MM.1S (cell line): ENCODE results near the gene SMIM43.

Experiments used
- DNase-seq: peaks from one replicate; pipeline ENCODE4 v3.0.0-alpha.2; 2015
- H2AFZ ChIP-seq: fragments of 300-600 bp; sonication (generic); 2 replicates; pipeline ENCODE4 v1.6.0; 2016; ENCODE audit warnings: antibody characterized with exemption, low read length
- H3F3A ChIP-seq: fragments of 300-600 bp; sonication (generic); 2 replicates; pipeline ENCODE4 v1.6.1; 2016; ENCODE audit warnings: mild to moderate bottlenecking, antibody characterized with exemption, low read length, moderate library complexity, mixed read lengths; ENCODE audit not compliant: insufficient read depth
- H3K27ac ChIP-seq: fragments of 300-600 bp; sonication (generic); 2 replicates; pipeline ENCODE4 v1.5.1; 2016; ENCODE audit warnings: mild to moderate bottlenecking, low read length
- H3K27me3 ChIP-seq: fragments of 300-600 bp; sonication (generic); replicated peaks from 2 replicates; pipeline ENCODE4 v1.6.0; 2016; ENCODE audit warnings: low read length; ENCODE audit not compliant: insufficient read depth
- H3K36me3 ChIP-seq: fragments of 300-600 bp; sonication (generic); replicated peaks from 2 replicates; pipeline ENCODE4 v1.6.1; 2016; ENCODE audit warnings: mild to moderate bottlenecking, low read length, mixed read lengths; ENCODE audit not compliant: insufficient read depth
- H3K4me1 ChIP-seq: fragments of 300-600 bp; sonication (generic); 2 replicates; pipeline ENCODE4 v1.6.1; 2016; ENCODE audit warnings: low read length, mixed read lengths
- H3K4me2 ChIP-seq: fragments of 300-600 bp; sonication (generic); 2 replicates; pipeline ENCODE4 v1.6.0; 2016; ENCODE audit warnings: low read depth, low read length
- H3K4me3 ChIP-seq: fragments of 300-600 bp; sonication (generic); 2 replicates; pipeline ENCODE4 v1.5.1; 2016; ENCODE audit warnings: low read length, mixed read lengths
- H3K79me2 ChIP-seq: fragments of 300-600 bp; sonication (generic); 2 replicates; pipeline ENCODE4 v1.6.1; 2016; ENCODE audit warnings: mixed run types, low read length, mixed read lengths
- H3K9ac ChIP-seq: fragments of 300-600 bp; sonication (generic); 2 replicates; pipeline ENCODE4 v1.6.1; 2016; ENCODE audit warnings: low read length, mixed read lengths
- H3K9me2 ChIP-seq: fragments of 300-600 bp; sonication (generic); replicated peaks from 2 replicates; pipeline ENCODE4 v1.6.1; 2016; ENCODE audit warnings: mild to moderate bottlenecking, low read length, mixed read lengths; ENCODE audit not compliant: insufficient read depth
- H3K9me3 ChIP-seq: fragments of 300-600 bp; sonication (generic); replicated peaks from 2 replicates; pipeline ENCODE4 v1.6.1; 2016; ENCODE audit warnings: mild to moderate bottlenecking, low read length, mixed read lengths; ENCODE audit not compliant: insufficient read depth
- H4K20me1 ChIP-seq: fragments of 300-600 bp; sonication (generic); 2 replicates; pipeline ENCODE4 v1.6.1; 2016; ENCODE audit warnings: mild to moderate bottlenecking, low read length, moderate library complexity, mixed read lengths; ENCODE audit not compliant: insufficient read depth
- CTCF ChIP-seq: fragments of 300-600 bp; sonication (generic); IDR thresholded peaks from 2 replicates; pipeline ENCODE4 v1.5.1; 2016; ENCODE audit warnings: antibody characterized with exemption, low read length, mixed read lengths
- EZH2 ChIP-seq: fragments of 300-600 bp; sonication (generic); optimal IDR thresholded peaks from 2 replicates; pipeline ENCODE3; 2017; ENCODE audit warnings: low read depth, mild to moderate bottlenecking, antibody characterized with exemption, low read length, mixed read lengths
- EZH2phosphoT487 ChIP-seq: fragments of 300-600 bp; sonication (generic); IDR thresholded peaks from 2 replicates; pipeline ENCODE4 v1.6.1; 2018; ENCODE audit warnings: antibody characterized with exemption, low read length

SMIM43 gene

GRCh38 chr4:121742794-121743193 lies 22.2 kb downstream of the SMIM43 start:
- Histone ChIP-seq H3K27me3 (no peaks in the 10 kb centered on the region), H3K9me3 (no peaks in the 10 kb centered on the region), H2AFZ (no peak overlapping the region), H3K9ac (no peak overlapping the region), H3K79me2 (no peaks in the 10 kb centered on the region), H3K4me2 (no peak overlapping the region), H4K20me1 (no peaks in the 10 kb centered on the region), H3K9me2 (no peaks in the 10 kb centered on the region), H3F3A (no peaks in the 10 kb centered on the region), H3K27ac (no peak overlapping the region), H3K4me3 (no peak overlapping the region), H3K4me1 (no peaks in the 10 kb centered on the region), H3K36me3 (no peaks in the 10 kb centered on the region)
- no peak for TF ChIP-seq EZH2phosphoT487
- TF ChIP-seq EZH2, result no peak
- DNase-seq, result no peak

GRCh38 chr4:121741751-121742150 lies 23.2 kb downstream of the SMIM43 start:
- Histone ChIP-seq H3K79me2 (no peaks in the 10 kb centered on the region), H3K27ac (no peak overlapping the region), H3K36me3 (no peaks in the 10 kb centered on the region), H3K9me3 (no peaks in the 10 kb centered on the region), H3K4me2 (no peak overlapping the region), H3K9ac (no peak overlapping the region), H3K4me3 (no peak overlapping the region), H3K27me3 (no peaks in the 10 kb centered on the region), H3F3A (no peaks in the 10 kb centered on the region), H2AFZ (no peak overlapping the region), H3K9me2 (no peaks in the 10 kb centered on the region), H4K20me1 (no peaks in the 10 kb centered on the region), H3K4me1 (no peaks in the 10 kb centered on the region)
- no peak for DNase-seq
- TF ChIP-seq CTCF, result no peak

- DNase-seq, result no peak
- TF ChIP-seq CTCF (no peak), EZH2 (no peak), EZH2phosphoT487 (no peak)
- no peak overlapping the region for H3K9ac ChIP-seq
- no peaks in the 10 kb centered on the region for H3K9me2 ChIP-seq
- no peaks in the 10 kb centered on the region for H3K27me3 ChIP-seq
- H3K4me1 ChIP-seq, result no peaks in the 10 kb centered on the region
- H3K79me2 ChIP-seq, result no peaks in the 10 kb centered on the region
- no peaks in the 10 kb centered on the region for H3F3A ChIP-seq
- no peaks in the 10 kb centered on the region for H3K36me3 ChIP-seq
- H3K4me3 ChIP-seq, result no peak overlapping the region
- H2AFZ ChIP-seq, result no peak overlapping the region
- no peak overlapping the region for H3K27ac ChIP-seq
- no peaks in the 10 kb centered on the region for H3K9me3 ChIP-seq
- no peaks in the 10 kb centered on the region for H4K20me1 ChIP-seq
- no peak overlapping the region for H3K4me2 ChIP-seq
Observed at GRCh38 chr4:121740796-121741409, 24.1 kb downstream of the SMIM43 start.

- no peak overlapping the region for H3K4me2 ChIP-seq
- H3K9me2 ChIP-seq, result no peaks in the 10 kb centered on the region
- H4K20me1 ChIP-seq, result no peaks in the 10 kb centered on the region
- H3K4me1 ChIP-seq, result no peaks in the 10 kb centered on the region
- no peaks in the 10 kb centered on the region for H3F3A ChIP-seq
- H3K4me3 ChIP-seq, result no peak overlapping the region
- H3K9me3 ChIP-seq, result no peaks in the 10 kb centered on the region
- H3K9ac ChIP-seq, result no peak overlapping the region
- DNase-seq, result no peak
- no peak for TF ChIP-seq CTCF
- TF ChIP-seq EZH2, result no peak
- no peak for TF ChIP-seq EZH2phosphoT487
- no peaks in the 10 kb centered on the region for H3K36me3 ChIP-seq
- no peak overlapping the region for H3K27ac ChIP-seq
- H3K27me3 ChIP-seq, result no peaks in the 10 kb centered on the region
- no peaks in the 10 kb centered on the region for H3K79me2 ChIP-seq
- H2AFZ ChIP-seq, result no peak overlapping the region
Observed at GRCh38 chr4:121739575-121739974, 25.4 kb downstream of the SMIM43 start.
